HCT116 (cell line): ENCODE measurements around the gene OSBPL1A. TPM values are rescaled to one million over a fixed set of nuclear protein-coding genes. Genes with fewer than 3 reads are reported as not detected.

Experiments used
- ATAC-seq: fragments of 200-7000 bp; cut with Tn5 transposase; 2 replicates; pipeline ENCODE4 v1.9.1; 2020; ENCODE audit warnings: mild to moderate bottlenecking, moderate library complexity
- BruUV-seq: library from RNA; stranded (reverse); fragments of 400-500 nt; replicated peaks from 2 replicates; lab custom pipeline; 2021; lab: Mats Ljungman, UMichigan
- CTCF ChIA-PET: fragments of 300-600 bp; sonication (Branson Sonifier 250); formaldehyde crosslinking; loops from one replicate; lab custom pipeline; 2021; ENCODE audit warnings: antibody characterized with exemption; lab: Charles Lee
- POLR2A ChIA-PET: fragments of 300-600, 350-600 bp; sonication (Branson Sonifier 250); formaldehyde crosslinking; loops from one replicate; lab custom pipeline; 2021; ENCODE audit warnings: antibody characterized with exemption; lab: Charles Lee
- RAD21 ChIA-PET, 2 experiments: fragments of 300-600 bp; sonication (Branson Sonifier 250); formaldehyde crosslinking; loops; one replicate each; lab custom pipeline; 2023; ENCODE audit warnings: low total read pairs in 2 of 2; ENCODE audit not compliant: uncharacterized antibody in 2 of 2, unreplicated experiment in 2 of 2, low non-redundant PET in 1 of 2; lab: Charles Lee
- DNase-seq: peaks from one replicate; pipeline ENCODE4 v3.0.0-alpha.2; 2010; ENCODE audit warnings: low read depth, low spot score
- H2AFZ ChIP-seq: fragments of 200-600 bp; shearing (Covaris generic), sonication (generic); 2 replicates; pipeline ENCODE4 v1.6.1; 2017; ENCODE audit warnings: low read depth, mixed run types, mixed read lengths, antibody characterized with exemption, low read length; ENCODE audit not compliant: poor library complexity, severe bottlenecking
- H3K27ac ChIP-seq: 2 replicates; pipeline ENCODE4 v1.5.1; 2012; ENCODE audit warnings: low read depth, low read length
- H3K27me3 ChIP-seq: fragments of 200-600 bp; sonication (generic); 2 replicates; pipeline ENCODE4 v1.6.1; 2016; ENCODE audit warnings: mixed run types, low read length, mixed read lengths; ENCODE audit not compliant: insufficient read depth
- H3K36me3 ChIP-seq, 2 experiments: fragments of 200-500 bp in 1 of 2; fragments of 200-600 bp in 1 of 2; sonication (Bioruptor generic) in 1 of 2; sonication (generic) in 1 of 2; 2 replicates each; pipeline versions ENCODE4 v1.5.1 to v1.6.1; 2014 to 2016; ENCODE audit warnings: low read length in 2 of 2, inconsistent platforms in 1 of 2, mixed read lengths in 1 of 2, mixed run types in 1 of 2; ENCODE audit not compliant: insufficient read depth in 2 of 2, control insufficient read depth in 1 of 2
- H3K4me1 ChIP-seq, 2 experiments: fragments of 200-600 bp in 1 of 2; sonication (generic) in 1 of 2; 2 replicates each; pipeline versions ENCODE4 v1.5.1 to v1.6.1; 2012 to 2017; ENCODE audit warnings: low read length in 2 of 2, inconsistent platforms in 1 of 2, mild to moderate bottlenecking in 1 of 2, mixed read lengths in 1 of 2, mixed run types in 1 of 2, moderate library complexity in 1 of 2; ENCODE audit not compliant: insufficient read depth in 2 of 2, control insufficient read depth in 1 of 2
- H3K4me2 ChIP-seq: fragments of 200-600 bp; sonication (generic); 2 replicates; pipeline ENCODE4 v1.6.1; 2017; ENCODE audit warnings: mixed run types, low read length, mixed read lengths
- H3K4me3 ChIP-seq, 2 experiments: fragments of 200-600 bp in 1 of 2; sonication (generic) in 1 of 2; replicated peaks in 1 of 2; 2 replicates each; pipeline ENCODE4 v1.5.1; 2011 to 2016; ENCODE audit warnings: low read length in 2 of 2, control low read depth in 1 of 2, low read depth in 1 of 2, mild to moderate bottlenecking in 1 of 2, mixed read lengths in 1 of 2, mixed run types in 1 of 2
- H3K79me2 ChIP-seq: fragments of 200-600 bp; sonication (generic); 2 replicates; pipeline ENCODE4 v1.6.1; 2017; ENCODE audit warnings: mild to moderate bottlenecking, mixed run types, low read length, moderate library complexity, mixed read lengths; ENCODE audit not compliant: insufficient read depth
- H3K9ac ChIP-seq: fragments of 200-600 bp; sonication (generic); 2 replicates; pipeline ENCODE4 v1.6.1; 2016; ENCODE audit warnings: low read length, mixed read lengths
- H3K9me2 ChIP-seq: fragments of 200-600 bp; sonication (generic), shearing (Covaris generic); 2 replicates; pipeline ENCODE4 v1.6.1; 2017; ENCODE audit warnings: mixed run types, mild to moderate bottlenecking, moderate library complexity; ENCODE audit not compliant: insufficient read depth
- H3K9me3 ChIP-seq, 2 experiments: fragments of 200-500 bp in 1 of 2; fragments of 200-600 bp in 1 of 2; sonication (Bioruptor generic) in 1 of 2; sonication (generic) in 1 of 2; 2 replicates each; pipeline ENCODE4 v1.6.1; 2014 to 2017; ENCODE audit warnings: low read length in 2 of 2, mixed read lengths in 2 of 2, inconsistent platforms in 1 of 2, low read depth in 1 of 2, mild to moderate bottlenecking in 1 of 2, mixed run types in 1 of 2, moderate library complexity in 1 of 2; ENCODE audit not compliant: control insufficient read depth in 1 of 2, insufficient read depth in 1 of 2
- H4K20me1 ChIP-seq: fragments of 200-600 bp; sonication (generic), shearing (Covaris generic); 2 replicates; pipeline ENCODE4 v1.6.1; 2017; ENCODE audit warnings: mixed run types, mild to moderate bottlenecking, moderate library complexity; ENCODE audit not compliant: insufficient read depth
- ATF3 ChIP-seq: IDR thresholded peaks from 2 replicates; pipeline ENCODE4 v1.6.1; 2012
- CBX3 ChIP-seq: IDR thresholded peaks from 2 replicates; pipeline ENCODE4 v1.6.1; 2012; ENCODE audit warnings: low read depth
- CEBPB ChIP-seq: IDR thresholded peaks from 2 replicates; pipeline ENCODE4 v1.6.1; 2012; ENCODE audit warnings: low read depth
- ELF1 ChIP-seq: IDR thresholded peaks from 2 replicates; pipeline ENCODE4 v1.6.1; 2012; ENCODE audit warnings: low read depth, borderline replicate concordance
- EZH2 ChIP-seq: fragments of 200-600 bp; sonication (generic); IDR thresholded peaks from 2 replicates; pipeline ENCODE4 v1.6.1; 2017; ENCODE audit warnings: antibody characterized with exemption, mixed run types
- EZH2phosphoT487 ChIP-seq: fragments of 200-600 bp; IDR thresholded peaks from 2 replicates; pipeline ENCODE4 v1.6.1; 2018; ENCODE audit warnings: antibody characterized with exemption, borderline replicate concordance
- FOSL1 ChIP-seq: IDR thresholded peaks from 2 replicates; pipeline ENCODE4 v1.6.1; 2012; ENCODE audit warnings: low read depth
- JUND ChIP-seq: IDR thresholded peaks from 2 replicates; pipeline ENCODE4 v1.6.1; 2012
- MAX ChIP-seq: IDR thresholded peaks from 2 replicates; pipeline ENCODE4 v1.6.1; 2012
- POLR2A ChIP-seq: IDR thresholded peaks from 2 replicates; pipeline ENCODE4 v1.7.0; 2011; ENCODE audit warnings: borderline replicate concordance; ENCODE audit not compliant: insufficient read depth, insufficient read length; ENCODE audit errors: extremely low read depth
- POLR2AphosphoS5 ChIP-seq: IDR thresholded peaks from 2 replicates; pipeline ENCODE4 v1.6.1; 2011; ENCODE audit warnings: mild to moderate bottlenecking, low read depth, low read length, moderate library complexity
- RAD21 ChIP-seq: IDR thresholded peaks from 2 replicates; pipeline ENCODE4 v1.6.1; 2012; ENCODE audit warnings: low read depth, mild to moderate bottlenecking
- REST ChIP-seq: IDR thresholded peaks from 2 replicates; pipeline ENCODE4 v1.6.1; 2012; ENCODE audit warnings: low read depth
- SIN3A ChIP-seq: IDR thresholded peaks from 2 replicates; pipeline ENCODE4 v1.6.1; 2012; ENCODE audit warnings: low read depth
- SP1 ChIP-seq: IDR thresholded peaks from 2 replicates; pipeline ENCODE4 v1.6.1; 2012; ENCODE audit warnings: low read depth
- SRF ChIP-seq: IDR thresholded peaks from 2 replicates; pipeline ENCODE4 v1.6.1; 2012; ENCODE audit warnings: low read depth
- YY1 ChIP-seq: IDR thresholded peaks from 2 replicates; pipeline ENCODE4 v1.6.1; 2011; ENCODE audit warnings: low read length, low read depth, moderate library complexity, mild to moderate bottlenecking; ENCODE audit not compliant: insufficient replicate concordance; ENCODE audit errors: extremely low read depth
- ZFX ChIP-seq: fragments of 450-650 bp; IDR thresholded peaks from 2 replicates; pipeline ENCODE4 v1.6.1; 2017
- ZNF274 ChIP-seq: fragments of 200-500 bp; sonication (Bioruptor generic); IDR thresholded peaks from 2 replicates; pipeline ENCODE4 v1.6.1; 2014; ENCODE audit warnings: mild to moderate bottlenecking, low read depth, low read length, inconsistent platforms
- intact Hi-C: fragments of 100-400 bp; cut with micrococcal nuclease; formaldehyde crosslinking; loops from 2 replicates; pipeline ENCODE4 v1.10.0; 2022
- total RNA-seq: library from RNA; stranded (reverse); gene quantifications from one replicate; pipeline ENCODE4 v1.2.1, GENCODE V29; 2021; ENCODE audit not compliant: unreplicated experiment
- TF ChIP-seq, protein P1 (sequence below), 3 experiments: fragments of 200-600 bp in 1 of 3; sonication (generic) in 1 of 3; IDR thresholded peaks in 2 of 3; conservative IDR thresholded peaks in 1 of 3; 2 replicates each; pipeline ENCODE4 v1.5.1; 2012 to 2017; ENCODE audit warnings: low read depth in 2 of 3, low read length in 2 of 3, antibody characterized with exemption in 1 of 3, borderline replicate concordance in 1 of 3, control low read depth in 1 of 3, mild to moderate bottlenecking in 1 of 3, mixed read lengths in 1 of 3, mixed run types in 1 of 3, moderate library complexity in 1 of 3; ENCODE audit not compliant: insufficient read depth in 1 of 3

OSBPL1A gene
- total RNA-seq, 1 experiment from 2014 or later, result 18.9 TPM

- DNase-seq (no peak), ATAC-seq (no peak)
- H3K9me3 ChIP-seq, result no peaks in the 10 kb centered on the region
- no peak overlapping the region for H3K4me2 ChIP-seq
- ChIA-PET POLR2A (no interaction called here), CTCF (no interaction called here), RAD21 (no interaction called here)
- no peak overlapping the region for H3K4me3 ChIP-seq
- no peak for TF ChIP-seq EZH2
- TF ChIP-seq, protein P1, sequence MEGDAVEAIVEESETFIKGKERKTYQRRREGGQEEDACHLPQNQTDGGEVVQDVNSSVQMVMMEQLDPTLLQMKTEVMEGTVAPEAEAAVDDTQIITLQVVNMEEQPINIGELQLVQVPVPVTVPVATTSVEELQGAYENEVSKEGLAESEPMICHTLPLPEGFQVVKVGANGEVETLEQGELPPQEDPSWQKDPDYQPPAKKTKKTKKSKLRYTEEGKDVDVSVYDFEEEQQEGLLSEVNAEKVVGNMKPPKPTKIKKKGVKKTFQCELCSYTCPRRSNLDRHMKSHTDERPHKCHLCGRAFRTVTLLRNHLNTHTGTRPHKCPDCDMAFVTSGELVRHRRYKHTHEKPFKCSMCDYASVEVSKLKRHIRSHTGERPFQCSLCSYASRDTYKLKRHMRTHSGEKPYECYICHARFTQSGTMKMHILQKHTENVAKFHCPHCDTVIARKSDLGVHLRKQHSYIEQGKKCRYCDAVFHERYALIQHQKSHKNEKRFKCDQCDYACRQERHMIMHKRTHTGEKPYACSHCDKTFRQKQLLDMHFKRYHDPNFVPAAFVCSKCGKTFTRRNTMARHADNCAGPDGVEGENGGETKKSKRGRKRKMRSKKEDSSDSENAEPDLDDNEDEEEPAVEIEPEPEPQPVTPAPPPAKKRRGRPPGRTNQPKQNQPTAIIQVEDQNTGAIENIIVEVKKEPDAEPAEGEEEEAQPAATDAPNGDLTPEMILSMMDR (IDR thresholded peaks at IDR 0.05 in 2 of 3, conservative IDR thresholded peaks at IDR 0.05 in 1 of 3; ENCODE audit: borderline replicate concordance in 1 of 3, insufficient read depth in 1 of 3, low read depth in 2 of 3, low read length in 2 of 3), result no peak
- no peak for TF ChIP-seq CEBPB
- no peak for TF ChIP-seq JUND
- no peak for TF ChIP-seq POLR2AphosphoS5
- TF ChIP-seq YY1, result no peak
- no peak for TF ChIP-seq SIN3A
- TF ChIP-seq CBX3, result no peak
- no peak for TF ChIP-seq SRF
- TF ChIP-seq ELF1, result no peak
- no peak for TF ChIP-seq ZFX
- no peak for TF ChIP-seq FOSL1
- no peak for TF ChIP-seq EZH2phosphoT487
- TF ChIP-seq REST, result no peak
- TF ChIP-seq ATF3, result no peak
- no peak for TF ChIP-seq RAD21
- no peak for TF ChIP-seq SP1
- no peak for TF ChIP-seq POLR2A
- no peak for TF ChIP-seq MAX
- no peak for TF ChIP-seq ZNF274
- no peaks in the 10 kb centered on the region for H3K36me3 ChIP-seq
- H3K27me3 ChIP-seq, result no peaks in the 10 kb centered on the region
- intact Hi-C loops, result no loop called here
- H3K79me2 ChIP-seq, result no peaks in the 10 kb centered on the region
- no peak overlapping the region for H2AFZ ChIP-seq
- BruUV-seq, result no TSS peak
- no peak overlapping the region for H3K27ac ChIP-seq
- H3K9ac ChIP-seq, result no peak overlapping the region
- H3K9me2 ChIP-seq, result no peaks in the 10 kb centered on the region
- no peaks in the 10 kb centered on the region for H4K20me1 ChIP-seq
- no peaks in the 10 kb centered on the region for H3K4me1 ChIP-seq
Measured at GRCh38 chr18:24198461-24198860, 199.2 kb downstream of the OSBPL1A start.
